Effector CD4-positive, alpha-beta T cell (primary cell): ENCODE results near the gene HAPLN1.

Experiments
- DNase-seq: peaks from one replicate; pipeline ENCODE4 v3.0.0-alpha.2; 2020

HAPLN1 gene

GRCh38 chr5:83715236-83716065 is 5.2 kb downstream of the HAPLN1 start:
- no peak for DNase-seq

- DNase-seq = no peak
Measured at GRCh38 chr5:83714810-83715209, 5.8 kb downstream of the HAPLN1 start.

- DNase-seq = no peak
Measured at GRCh38 chr5:83711982-83712601, 8.6 kb downstream of the HAPLN1 start.

GRCh38 chr5:83709973-83710372 is 10.7 kb downstream of the HAPLN1 start:
- DNase-seq = no peak

- no peak for DNase-seq
Measured at GRCh38 chr5:83708170-83708569, 12.5 kb downstream of the HAPLN1 start.

GRCh38 chr5:83703059-83703458 is 17.6 kb downstream of the HAPLN1 start:
- no peak for DNase-seq

- DNase-seq = no peak
Measured at GRCh38 chr5:83701886-83702285, 18.8 kb downstream of the HAPLN1 start.

- DNase-seq = no peak
Measured at GRCh38 chr5:83689881-83690280, 30.8 kb downstream of the HAPLN1 start.

- DNase-seq = no peak
Measured at GRCh38 chr5:83688281-83688680, 32.4 kb downstream of the HAPLN1 start.

GRCh38 chr5:83687124-83687619 is 33.5 kb downstream of the HAPLN1 start:
- DNase-seq = no peak

GRCh38 chr5:83686251-83686650 is 34.4 kb downstream of the HAPLN1 start:
- DNase-seq = no peak

GRCh38 chr5:83683836-83684235 is 36.8 kb downstream of the HAPLN1 start:
- no peak for DNase-seq

- no peak for DNase-seq
Measured at GRCh38 chr5:83672646-83673045, 48.0 kb downstream of the HAPLN1 start.

- DNase-seq = no peak
Measured at GRCh38 chr5:83672158-83672557, 48.5 kb downstream of the HAPLN1 start.

GRCh38 chr5:83665631-83666030 is 55.0 kb downstream of the HAPLN1 start:
- no peak for DNase-seq

GRCh38 chr5:83662558-83662957 is 58.1 kb downstream of the HAPLN1 start:
- no peak for DNase-seq

GRCh38 chr5:83657807-83658525 is 62.7 kb downstream of the HAPLN1 start:
- no peak for DNase-seq

- no peak for DNase-seq
Measured at GRCh38 chr5:83654427-83654994, 66.1 kb downstream of the HAPLN1 start.

GRCh38 chr5:83653669-83654068 is 67.0 kb downstream of the HAPLN1 start:
- no peak for DNase-seq

- no peak for DNase-seq
Measured at GRCh38 chr5:83645936-83646335, 74.7 kb downstream of the HAPLN1 start.

GRCh38 chr5:83644301-83644700 is 76.4 kb downstream of the HAPLN1 start:
- DNase-seq = no peak

GRCh38 chr5:83641946-83642345 is 78.7 kb downstream of the HAPLN1 start:
- DNase-seq = no peak

GRCh38 chr5:83639911-83640310 is 80.7 kb downstream of the HAPLN1 start:
- no peak for DNase-seq
